SK-N-SH treated with all-trans-retinoic acid at 6 μM for 48 hours (cell line): ENCODE measurements around the gene PPA2.

Experiments used
- ARNTL ChIP-seq: fragments of 450-650 bp; formaldehyde crosslinking; IDR thresholded peaks from 2 replicates; pipeline ENCODE4 v1.5.0; 2020; ENCODE audit warnings: low read depth, mild to moderate bottlenecking, moderate library complexity, borderline replicate concordance
- BACH2 ChIP-seq: fragments of 250-450 bp; sonication (Bioruptor Pico); IDR thresholded peaks from 2 replicates; pipeline ENCODE4 v1.9.0; 2021; ENCODE audit warnings: mild to moderate bottlenecking, borderline replicate concordance
- CREB5 ChIP-seq: fragments of 250-450 bp; sonication (Bioruptor Pico); IDR thresholded peaks from 2 replicates; pipeline ENCODE4 v1.5.1; 2020; ENCODE audit warnings: low read depth, mild to moderate bottlenecking, moderate library complexity
- ESRRG ChIP-seq: fragments of 250-450 bp; sonication (Bioruptor Pico); IDR thresholded peaks from 2 replicates; pipeline ENCODE4 v1.6.1; 2021; ENCODE audit warnings: mild to moderate bottlenecking
- PATZ1 ChIP-seq: fragments of 250-450 bp; sonication (Bioruptor Pico); IDR thresholded peaks from 2 replicates; pipeline ENCODE4 v1.8.0; 2020; ENCODE audit warnings: mild to moderate bottlenecking, moderate library complexity, borderline replicate concordance
- PPARA ChIP-seq: fragments of 250-450 bp; sonication (Bioruptor Pico); IDR thresholded peaks from 2 replicates; pipeline ENCODE4 v1.5.0; 2020; ENCODE audit warnings: mild to moderate bottlenecking, borderline replicate concordance
- RARB ChIP-seq: fragments of 250-450 bp; sonication (Bioruptor Pico); IDR thresholded peaks from 2 replicates; pipeline ENCODE4 v1.8.0; 2021; ENCODE audit warnings: mild to moderate bottlenecking, moderate library complexity
- SNAI2 ChIP-seq: fragments of 250-450 bp; sonication (Bioruptor Pico); IDR thresholded peaks from 2 replicates; pipeline ENCODE4 v1.5.0; 2020; ENCODE audit warnings: mild to moderate bottlenecking, moderate library complexity
- ZFP3 ChIP-seq: fragments of 250-450 bp; sonication (Bioruptor Pico); IDR thresholded peaks from 2 replicates; pipeline ENCODE4 v1.5.0; 2020; ENCODE audit warnings: mild to moderate bottlenecking, moderate library complexity
- ZFP30 ChIP-seq: fragments of 450-650 bp; formaldehyde crosslinking; IDR thresholded peaks from 2 replicates; pipeline ENCODE4 v1.5.0; 2022; ENCODE audit warnings: mild to moderate bottlenecking, moderate library complexity
- ZNF565 ChIP-seq: fragments of 450-650 bp; formaldehyde crosslinking; conservative IDR thresholded peaks from 2 replicates; pipeline ENCODE4 v1.5.0; 2020; ENCODE audit warnings: low read depth, mild to moderate bottlenecking, moderate library complexity
- ZNF8 ChIP-seq: fragments of 450-650 bp; formaldehyde crosslinking; IDR thresholded peaks from 2 replicates; pipeline ENCODE4 v1.5.0; 2020; ENCODE audit warnings: mild to moderate bottlenecking, moderate library complexity

- TF ChIP-seq PATZ1 (no peak), PPARA (no peak), ZFP30 (CRISPR knock-in tag) (no peak), SNAI2 (CRISPR knock-in tag) (no peak), RARB (CRISPR knock-in tag) (no peak), ZFP3 (CRISPR knock-in tag) (no peak), CREB5 (CRISPR knock-in tag) (no peak), BACH2 (CRISPR knock-in tag) (no peak), ZNF8 (CRISPR knock-in tag) (no peak), ZNF565 (CRISPR knock-in tag) (no peak), ARNTL (CRISPR knock-in tag) (no peak), ESRRG (CRISPR knock-in tag) (no peak)
Measured at GRCh38 chr4:105434940-105435339, 38.9 kb downstream of the PPA2 start.
